GM21381 (cell line): ENCODE measurements around the gene MTG1.

Experiments used
- ATAC-seq: cut with Tn5 transposase; IDR thresholded peaks from one replicate; pipeline ENCODE4 v1.9.1; 2021; ENCODE audit warnings: mild to moderate bottlenecking, moderate library complexity; ENCODE audit not compliant: unreplicated experiment

The MTG1 gene, protein sequence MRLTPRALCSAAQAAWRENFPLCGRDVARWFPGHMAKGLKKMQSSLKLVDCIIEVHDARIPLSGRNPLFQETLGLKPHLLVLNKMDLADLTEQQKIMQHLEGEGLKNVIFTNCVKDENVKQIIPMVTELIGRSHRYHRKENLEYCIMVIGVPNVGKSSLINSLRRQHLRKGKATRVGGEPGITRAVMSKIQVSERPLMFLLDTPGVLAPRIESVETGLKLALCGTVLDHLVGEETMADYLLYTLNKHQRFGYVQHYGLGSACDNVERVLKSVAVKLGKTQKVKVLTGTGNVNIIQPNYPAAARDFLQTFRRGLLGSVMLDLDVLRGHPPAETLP

GRCh38 chr10:133394064-133394663 lies at the start of gene MTG1:
MTG1 (plus strand) TSS chr10:133394157; CDS start chr10:133394221, 64 bp downstream.
- ATAC-seq = peak; percentile 72

DNA sequence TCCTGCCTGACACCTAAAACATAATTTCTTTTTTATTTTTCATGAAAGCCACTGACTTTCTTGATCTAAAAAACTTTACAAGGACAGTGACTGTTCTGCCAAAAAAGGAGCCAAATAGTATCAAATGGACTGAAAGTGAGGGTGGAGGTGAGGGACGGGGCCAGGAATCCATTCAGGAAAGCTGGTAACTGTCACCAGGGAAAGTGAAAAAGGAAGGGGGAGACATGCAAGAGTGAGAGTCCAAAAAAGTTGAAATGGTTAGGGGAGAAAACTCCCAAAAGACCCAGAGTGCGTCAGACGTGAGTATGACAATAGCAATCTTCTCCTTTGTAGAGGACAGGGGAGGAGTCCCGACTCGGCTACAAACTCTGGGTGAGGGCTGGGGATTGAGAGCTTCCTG lies 49.7 kb upstream of the MTG1 start:
- no peak for ATAC-seq

DNA sequence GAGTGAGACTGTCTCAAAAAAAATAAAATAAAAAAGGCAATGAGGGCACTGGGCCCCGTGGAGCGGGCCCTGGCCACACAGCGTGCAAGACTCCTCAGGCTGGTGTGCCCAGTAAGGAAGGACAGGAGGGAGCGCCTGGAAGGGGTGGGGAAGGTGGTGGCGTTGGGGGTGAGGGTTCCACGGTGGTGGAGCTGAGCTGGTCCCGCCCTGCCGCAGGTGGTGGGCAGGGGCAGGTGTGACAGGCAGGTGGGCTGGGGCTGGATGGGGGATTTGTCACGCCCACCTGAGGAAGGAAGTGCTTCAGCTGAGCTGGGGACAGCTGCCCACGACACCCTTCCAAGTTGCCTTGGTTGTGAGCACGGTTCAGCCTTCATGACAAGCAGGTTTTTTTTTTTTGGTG lies 47.5 kb upstream of the MTG1 start:
- no peak for ATAC-seq

DNA sequence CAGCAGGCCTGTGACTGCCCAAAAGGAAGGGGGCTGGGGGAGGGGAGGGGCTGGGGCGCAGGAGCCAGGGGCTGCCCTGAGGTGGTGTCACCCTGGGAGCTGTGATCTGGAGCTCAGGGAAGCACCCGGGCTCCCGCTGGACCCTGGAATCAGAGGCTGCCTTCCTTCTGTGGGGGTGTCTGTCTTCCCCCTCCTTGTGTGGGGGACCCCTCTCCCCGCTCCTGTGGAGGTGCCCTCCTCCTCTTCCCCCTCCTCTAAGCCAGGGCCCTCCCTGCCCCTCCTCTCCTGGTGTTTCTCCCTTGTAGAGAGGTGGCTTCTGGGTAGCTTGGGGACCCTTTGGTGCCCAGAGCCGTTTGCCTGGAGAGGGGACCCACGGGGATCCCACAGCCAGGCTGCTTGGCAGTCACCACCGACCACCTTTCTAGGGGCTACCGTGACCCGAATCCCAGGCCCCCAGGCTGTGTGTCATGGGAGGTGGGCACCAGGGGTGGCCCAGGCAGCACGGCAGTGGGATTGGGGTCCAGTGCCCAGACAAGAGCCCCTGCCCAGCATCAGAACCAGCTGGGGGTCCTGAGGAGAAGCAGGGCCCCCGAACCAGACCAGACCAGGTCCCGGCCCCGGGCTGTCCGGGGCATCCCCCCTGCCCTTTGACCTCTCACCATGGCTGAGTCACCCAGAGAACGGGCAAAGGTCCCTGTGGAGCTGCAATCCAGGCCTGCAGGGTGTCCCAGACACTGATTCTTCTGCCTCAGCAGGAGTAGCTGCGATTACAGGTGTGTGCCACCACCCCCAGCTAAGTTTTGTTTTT lies 46.0 kb upstream of the MTG1 start:
- ATAC-seq = no peak

- no peak for ATAC-seq
Observed at GRCh38 chr10:133349160-133349568, 44.8 kb upstream of the MTG1 start.

- no peak for ATAC-seq
Observed at GRCh38 chr10:133349577-133350011, 44.4 kb upstream of the MTG1 start.

DNA sequence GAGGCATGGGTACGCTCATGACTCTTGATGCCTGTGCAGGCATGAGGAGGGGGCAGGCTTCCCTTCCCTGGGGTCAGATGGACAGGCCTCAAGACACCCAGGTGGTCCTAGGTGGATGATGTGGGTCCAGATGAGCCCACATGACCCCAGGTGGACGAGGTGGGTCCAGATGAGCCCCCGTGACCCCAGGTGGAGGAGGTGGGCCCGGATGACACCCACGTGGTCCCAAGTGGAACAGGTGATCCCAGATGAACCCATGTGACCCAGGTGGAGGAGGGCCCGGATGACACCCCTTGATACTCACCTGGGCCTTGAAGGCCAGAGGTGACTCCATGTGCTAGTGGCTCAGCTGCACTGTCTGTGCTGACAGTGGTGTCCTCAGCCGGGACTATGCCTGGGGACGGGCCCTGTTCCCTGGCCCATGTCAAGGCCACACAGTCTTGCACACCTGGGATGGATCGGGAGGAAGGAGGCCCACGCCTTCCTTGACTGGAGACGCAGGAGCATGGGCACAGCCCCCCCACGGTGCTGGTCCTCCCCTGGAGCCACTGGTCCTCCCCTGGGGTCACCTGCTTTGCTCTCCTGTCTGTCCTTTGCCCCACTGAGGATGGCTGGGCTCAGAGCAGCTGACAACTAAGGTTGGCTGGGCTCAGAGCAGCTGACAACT lies 43.5 kb upstream of the MTG1 start:
- no peak for ATAC-seq

GRCh38 chr10:133350950-133351329 lies 43.0 kb upstream of the MTG1 start:
- ATAC-seq = no peak

DNA sequence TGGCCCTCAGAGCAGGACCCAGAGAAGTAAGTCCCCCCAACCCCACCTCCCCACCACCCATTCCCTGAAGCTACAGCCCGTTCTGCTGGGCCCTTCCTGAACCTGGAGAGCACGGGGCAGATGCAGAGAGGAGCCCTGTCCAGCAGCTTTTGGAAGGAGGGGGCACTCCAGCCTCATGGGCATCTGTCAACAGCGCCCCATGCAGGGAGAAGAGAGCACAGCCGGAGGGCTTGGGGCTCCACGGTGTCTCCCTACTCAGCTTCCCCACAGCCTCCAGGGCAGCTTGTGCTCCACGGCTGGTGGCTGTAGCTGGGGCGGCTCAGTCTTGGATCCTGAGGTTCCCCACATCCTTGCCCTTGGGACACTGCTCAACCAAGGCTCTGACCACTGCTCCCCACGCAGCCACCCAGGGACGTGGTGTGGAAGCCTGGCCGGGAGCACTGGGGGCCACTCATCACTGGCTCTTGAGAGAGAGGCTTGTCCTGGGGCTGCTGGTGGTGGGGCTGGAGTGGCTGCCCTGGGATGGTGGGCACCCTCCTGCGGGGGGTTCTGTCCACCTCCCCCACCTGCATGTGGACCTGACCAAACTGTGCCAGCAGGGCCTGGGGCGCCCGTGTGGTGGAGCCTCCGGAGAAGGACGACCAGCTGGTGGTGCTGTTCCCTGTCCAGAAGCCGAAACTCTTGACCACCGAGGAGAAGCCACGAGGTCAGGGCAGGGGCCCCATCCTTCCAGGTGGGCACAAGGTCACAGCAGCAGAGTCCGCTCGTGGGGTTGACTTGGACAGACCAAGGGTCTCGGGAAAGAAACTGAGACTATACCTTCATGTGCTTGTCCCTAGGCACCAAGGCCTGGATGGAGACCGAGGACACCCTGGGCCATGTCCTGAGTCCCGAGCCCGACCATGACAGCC lies 42.3 kb upstream of the MTG1 start:
- ATAC-seq = no peak

DNA sequence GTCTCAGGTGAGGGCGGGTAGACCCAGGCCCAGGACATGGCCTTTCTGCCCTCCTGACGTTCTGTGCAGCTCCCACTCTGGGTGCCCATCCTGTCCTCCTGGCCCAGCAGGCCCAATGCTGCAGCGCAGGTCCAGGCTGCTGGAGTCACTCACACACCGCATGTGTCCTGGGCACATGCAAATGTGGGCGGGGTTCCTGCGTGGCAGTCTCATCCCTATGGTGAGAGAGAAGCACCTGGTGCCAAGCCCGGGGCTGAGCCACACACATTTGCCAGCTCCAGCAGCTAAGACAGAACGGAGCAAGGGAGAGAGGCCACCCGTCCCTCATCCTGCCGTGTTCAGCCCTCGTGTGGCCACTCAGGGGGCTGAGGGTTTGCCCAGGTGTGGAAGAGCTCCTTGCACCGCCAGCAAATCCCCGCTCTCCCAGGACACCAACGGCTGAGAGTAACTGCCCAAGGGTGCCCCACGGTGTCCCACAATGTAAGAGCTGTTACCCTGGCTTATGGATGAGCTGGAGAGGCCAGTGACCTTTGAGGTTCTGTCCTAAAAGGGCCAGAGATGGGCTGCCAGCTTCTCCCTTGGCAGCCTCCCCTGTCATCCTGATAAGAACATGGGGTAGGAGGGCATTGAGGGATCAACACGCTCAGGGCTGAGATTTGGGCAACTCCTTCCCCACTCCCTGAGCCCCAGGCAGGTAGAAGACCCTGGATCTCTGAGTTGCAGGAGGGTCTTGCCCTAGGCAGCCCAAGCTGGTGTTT lies 40.6 kb upstream of the MTG1 start:
- ATAC-seq = no peak

DNA sequence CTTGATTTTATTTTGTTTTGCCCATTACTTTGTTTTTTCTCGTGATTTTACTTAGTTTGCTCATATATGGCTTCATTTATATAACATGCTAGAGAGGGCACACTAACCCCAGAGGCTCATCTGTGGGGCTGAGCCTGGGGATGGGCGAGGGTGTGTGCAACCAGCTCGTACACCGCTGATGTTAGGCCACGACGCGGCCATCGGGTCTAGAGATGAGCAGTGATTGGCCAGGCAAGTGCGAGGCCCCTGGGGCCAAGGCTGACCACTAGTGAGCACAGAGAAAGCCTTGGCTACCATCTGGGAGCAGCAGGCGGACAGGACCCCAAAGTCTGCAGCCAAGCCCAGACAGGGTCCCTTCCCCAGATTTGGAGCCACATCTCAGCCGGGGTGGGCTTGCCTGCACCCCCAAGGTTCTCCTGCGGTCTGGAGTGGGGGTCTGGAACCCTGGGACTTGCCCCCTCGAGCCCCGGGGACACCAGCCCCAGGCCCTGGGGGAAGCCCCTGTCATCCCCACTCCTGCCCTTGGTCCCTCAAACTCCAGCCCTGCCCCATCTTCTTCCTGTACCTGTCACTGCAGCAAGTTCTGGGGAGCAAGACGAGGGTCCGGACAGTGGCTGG lies 39.9 kb upstream of the MTG1 start:
- ATAC-seq = no peak

DNA sequence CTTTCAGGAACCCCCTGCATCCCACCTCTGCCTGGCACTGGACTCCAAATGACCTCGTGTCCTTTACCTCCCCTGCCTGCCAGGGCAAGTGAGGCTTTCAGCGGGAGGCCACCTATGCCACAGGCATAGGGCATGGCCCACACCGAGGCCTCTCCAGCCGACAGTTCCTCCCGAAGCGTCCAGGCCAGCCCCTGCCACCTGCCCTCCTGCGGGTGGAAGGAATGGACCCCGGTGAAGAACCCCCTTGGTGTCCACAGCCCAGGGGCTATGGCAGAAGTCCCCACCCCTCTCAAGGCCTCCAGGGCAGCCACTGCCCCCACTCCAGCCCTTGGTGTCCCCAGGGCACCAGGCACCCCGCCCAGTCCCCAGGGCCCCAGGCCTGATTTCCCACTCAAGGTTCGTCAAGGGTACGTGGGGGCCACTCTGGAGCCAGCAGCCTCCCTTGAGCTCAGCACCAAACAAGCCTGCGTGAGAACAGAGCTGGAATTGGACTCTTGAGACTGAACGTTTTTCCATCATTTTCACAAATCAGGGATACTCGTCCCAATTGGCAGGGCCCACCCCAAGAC lies 39.2 kb upstream of the MTG1 start:
- ATAC-seq = no peak

GRCh38 chr10:133355266-133355665 lies 38.7 kb upstream of the MTG1 start:
- no peak for ATAC-seq

- no peak for ATAC-seq
Observed at GRCh38 chr10:133355991-133356390, 38.0 kb upstream of the MTG1 start.

- ATAC-seq = no peak
Observed at GRCh38 chr10:133356549-133357284, 37.2 kb upstream of the MTG1 start.

- ATAC-seq = peak; percentile 68
Observed at GRCh38 chr10:133357285-133358161, 36.4 kb upstream of the MTG1 start, which contains the start of gene FUOM. FUOM (minus strand) TSS chr10:133358019; CDS start chr10:133358007, 12 bp downstream.
